HG02870 (cell line): ENCODE data around the gene DCLK2.
"Not testable (repeated sequence)": the region's sequence is repeated elsewhere in the genome, so short reads cannot be mapped to it uniquely, and the experiment has no call there.

ENCODE experiments used
- ATAC-seq: cut with Tn5 transposase; IDR thresholded peaks from one replicate; pipeline ENCODE4 v1.9.1; 2021; ENCODE audit warnings: mild to moderate bottlenecking, moderate library complexity; ENCODE audit not compliant: unreplicated experiment

DCLK2 gene

DNA sequence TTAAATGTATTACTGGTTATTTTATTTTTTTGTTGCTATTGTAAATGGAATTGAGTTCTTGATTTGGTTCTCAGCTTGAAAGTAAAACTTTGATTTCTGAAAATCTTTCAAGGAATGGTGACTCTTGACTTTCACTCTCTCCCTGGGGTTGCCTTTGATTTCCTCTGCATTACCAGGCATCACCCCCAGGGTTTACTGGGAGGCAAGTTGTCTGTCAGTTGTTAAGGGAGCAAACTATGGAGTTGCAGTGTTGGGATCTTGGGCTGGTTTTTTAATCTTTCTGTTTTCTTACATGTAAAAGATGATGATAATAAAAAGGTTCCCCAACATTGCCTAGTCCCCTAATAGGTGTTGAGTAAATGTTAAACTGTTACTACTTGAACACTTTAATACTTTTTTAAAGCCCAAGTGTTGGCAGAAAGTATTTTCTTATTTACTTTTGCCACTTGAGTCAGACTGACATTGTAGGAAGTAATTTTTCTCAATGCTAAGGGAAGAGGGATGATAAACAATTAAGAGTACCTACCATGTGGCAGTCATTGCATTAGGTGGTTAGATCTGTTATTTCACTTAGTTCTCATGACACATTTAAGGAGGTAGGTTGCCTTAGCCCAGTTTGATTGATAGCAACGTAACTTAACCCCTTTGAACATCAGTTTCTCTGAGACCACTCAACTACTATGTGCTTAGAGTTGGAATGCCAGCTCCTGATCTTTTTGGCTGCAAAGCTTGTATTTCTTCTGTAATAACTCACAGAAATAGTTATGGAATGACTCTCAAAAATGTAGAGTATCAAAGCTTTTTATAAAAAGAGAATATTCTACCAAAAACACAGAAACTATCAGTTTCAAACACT, 67.1 kb downstream of the DCLK2 start:
- no peak for ATAC-seq

GRCh38 chr4:150145946-150146340, 67.7 kb downstream of the DCLK2 start:
- ATAC-seq: no peak

- ATAC-seq: no peak
Measured at GRCh38 chr4:150149381-150149780, 71.1 kb downstream of the DCLK2 start.

GRCh38 chr4:150150629-150151062, 72.4 kb downstream of the DCLK2 start:
- ATAC-seq: no peak

DNA sequence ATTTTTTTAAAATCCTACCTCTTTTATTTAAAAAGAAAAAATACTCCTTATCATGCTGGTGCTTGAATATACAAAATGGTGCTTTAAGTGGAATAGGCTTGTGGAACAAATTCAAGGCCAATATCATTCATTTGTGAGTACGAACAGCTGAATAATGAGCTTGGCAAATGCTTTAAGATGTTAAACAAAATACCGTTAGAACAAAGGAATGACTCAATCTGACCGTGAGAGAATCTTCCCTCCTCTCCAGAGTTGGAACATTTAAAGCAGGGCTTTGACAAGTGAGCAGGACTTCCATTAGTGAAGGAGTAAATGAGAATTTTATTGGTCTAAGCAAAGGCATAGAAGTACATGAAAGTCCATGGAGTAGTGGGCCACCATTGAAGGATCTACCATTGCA, 74.5 kb downstream of the DCLK2 start:
- ATAC-seq: no peak

DNA sequence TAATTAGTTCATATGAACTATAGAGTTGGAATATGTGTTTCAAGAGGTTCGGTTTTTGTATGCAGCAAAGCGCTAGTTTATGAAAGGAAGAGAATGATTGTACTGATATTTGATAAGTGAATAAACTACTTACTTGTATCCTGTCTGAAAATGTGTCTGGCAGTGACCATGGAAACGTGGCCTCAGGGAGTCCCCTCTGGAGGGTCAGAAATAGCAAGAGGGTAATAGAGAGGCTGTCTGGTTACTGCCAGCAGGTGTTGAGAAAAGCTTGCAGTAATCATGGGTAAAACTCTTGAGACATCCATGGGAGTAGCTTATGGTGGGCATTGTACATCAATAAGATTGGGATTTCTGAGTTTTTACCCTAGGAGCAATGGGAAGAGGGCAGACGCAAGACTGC, 77.1 kb downstream of the DCLK2 start:
- ATAC-seq: no peak

DNA sequence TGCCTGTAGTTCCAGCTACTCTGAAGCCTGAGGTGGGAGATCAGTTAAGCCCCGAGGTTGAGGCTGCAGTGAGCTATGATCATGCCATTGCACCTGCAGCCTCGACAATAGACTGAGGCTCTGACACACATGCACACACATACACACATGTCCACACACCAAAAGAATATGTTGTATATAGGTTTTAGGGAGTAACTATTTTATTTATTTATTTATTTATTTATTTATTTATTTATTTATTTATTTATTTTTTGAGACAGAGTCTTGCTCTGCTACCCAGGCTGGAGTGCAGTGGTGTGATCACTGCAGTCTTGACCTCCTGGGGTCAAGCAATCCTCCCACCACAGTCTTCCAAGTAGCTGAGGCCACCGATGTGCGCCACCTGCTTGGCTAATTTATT, 78.3 kb downstream of the DCLK2 start:
- ATAC-seq: no peak

DNA sequence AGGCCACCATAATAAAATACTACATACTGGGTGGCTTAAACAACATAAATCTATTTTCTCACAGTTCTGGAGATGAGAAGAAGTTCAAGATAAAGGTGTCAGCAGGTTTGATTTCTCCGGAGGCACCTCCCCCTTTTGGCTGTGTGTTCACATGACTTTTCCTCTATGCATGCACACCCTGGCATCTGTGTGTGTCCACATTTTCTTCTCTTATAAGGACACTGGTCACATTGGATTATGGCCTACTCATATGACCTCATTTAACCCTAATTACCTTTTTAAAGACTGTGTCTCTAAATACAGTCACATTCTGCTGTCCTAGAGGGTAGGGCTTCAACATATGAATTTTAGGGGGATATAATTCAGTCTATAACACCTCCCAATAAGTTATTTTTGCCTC, 79.8 kb downstream of the DCLK2 start:
- no peak for ATAC-seq

GRCh38 chr4:150160473-150160872, 82.2 kb downstream of the DCLK2 start:
- ATAC-seq: no peak

GRCh38 chr4:150161109-150161508, 82.9 kb downstream of the DCLK2 start:
- no peak for ATAC-seq

GRCh38 chr4:150162020-150162419, 83.8 kb downstream of the DCLK2 start:
- ATAC-seq: not testable (repeated sequence)

DNA sequence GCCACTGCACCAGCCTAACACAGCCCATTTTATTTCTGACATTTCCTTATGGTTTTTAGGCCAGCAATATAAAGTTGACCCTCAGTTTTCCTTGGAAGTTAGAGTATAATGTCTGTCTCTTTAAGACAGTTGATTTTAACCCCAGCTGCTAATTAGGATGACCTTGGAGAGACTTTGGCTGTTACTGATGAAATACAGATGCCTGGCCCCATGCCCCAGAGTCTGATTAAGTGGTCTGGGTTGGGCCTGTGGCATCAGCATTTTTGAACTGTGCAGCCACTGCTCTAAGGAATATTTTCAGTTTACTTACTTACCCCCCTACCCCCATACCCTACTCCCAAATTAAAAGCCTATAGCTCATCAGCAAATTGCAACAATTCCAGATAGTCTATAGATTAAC, 85.8 kb downstream of the DCLK2 start:
- ATAC-seq: no peak

DNA sequence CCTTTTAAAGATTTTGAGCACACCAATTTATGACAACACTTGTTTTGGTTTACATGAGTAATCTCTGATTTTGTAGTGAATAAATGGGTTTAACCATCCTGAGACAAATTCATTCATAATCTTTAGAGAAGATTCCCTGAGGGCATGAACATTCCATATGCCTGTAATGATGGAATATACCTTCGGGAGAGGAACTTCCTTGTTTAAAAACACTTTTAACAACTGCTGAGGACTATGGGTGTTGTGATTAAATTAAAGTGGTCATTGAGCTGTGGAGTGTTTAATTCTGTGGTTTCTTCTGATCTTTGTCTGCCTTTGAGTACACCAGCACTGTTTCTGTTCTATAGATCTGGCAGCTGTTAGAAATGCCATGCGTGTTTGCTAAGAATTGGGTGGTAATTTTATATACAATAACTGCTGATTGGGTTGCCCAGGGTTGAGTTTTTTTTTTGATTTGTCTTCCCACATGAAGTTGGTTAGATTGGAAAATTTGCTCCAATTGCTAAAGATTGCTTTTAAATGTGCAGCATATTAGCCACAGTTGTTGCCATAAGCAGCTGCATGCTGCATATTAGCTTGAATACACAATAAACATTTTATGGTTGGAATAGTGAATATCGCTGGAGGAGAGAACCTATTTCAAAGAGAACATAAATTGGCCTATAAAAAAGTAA, 86.8 kb downstream of the DCLK2 start:
- ATAC-seq: no peak

DNA sequence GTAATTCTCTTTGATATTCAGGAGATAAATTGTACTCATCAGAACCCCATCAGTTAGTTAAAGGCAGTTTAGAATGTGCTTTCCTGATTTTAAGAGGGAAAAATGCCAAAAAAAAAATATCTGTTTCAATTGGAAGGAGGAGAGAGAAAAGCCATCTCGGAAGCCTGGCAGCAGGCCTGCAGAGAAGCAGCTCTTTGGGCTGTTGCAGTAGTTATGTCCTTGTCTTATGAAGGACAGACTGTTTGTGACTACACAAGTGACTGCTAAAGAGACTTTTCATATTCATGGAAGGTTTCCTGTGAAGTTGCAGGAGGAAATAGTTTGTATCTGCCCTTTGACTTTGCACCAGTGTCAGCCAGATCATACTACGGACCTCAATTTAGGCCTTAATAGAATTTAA, 88.8 kb downstream of the DCLK2 start:
- no peak for ATAC-seq

DNA sequence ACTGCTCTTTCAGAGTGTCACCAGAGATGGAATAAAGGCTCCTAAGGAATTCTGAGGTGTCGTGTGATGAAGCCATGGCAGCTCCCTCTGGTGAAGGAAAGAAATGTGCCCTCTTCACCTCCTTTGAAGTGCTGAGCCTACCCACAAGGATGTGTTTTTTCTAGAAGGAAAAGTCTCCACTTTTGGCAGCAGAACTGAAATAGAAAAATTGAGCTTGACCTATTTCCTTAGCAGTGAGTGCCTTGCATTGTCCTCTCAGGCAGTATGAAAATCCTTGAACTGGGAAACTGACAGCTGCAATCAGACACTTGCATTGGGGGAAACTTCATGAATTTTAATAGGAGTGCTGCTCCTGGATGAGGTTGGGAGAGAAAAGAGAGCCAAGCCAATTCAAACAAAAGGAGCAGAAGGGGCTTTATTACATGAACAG, 95.2 kb downstream of the DCLK2 start:
- ATAC-seq: no peak

DNA sequence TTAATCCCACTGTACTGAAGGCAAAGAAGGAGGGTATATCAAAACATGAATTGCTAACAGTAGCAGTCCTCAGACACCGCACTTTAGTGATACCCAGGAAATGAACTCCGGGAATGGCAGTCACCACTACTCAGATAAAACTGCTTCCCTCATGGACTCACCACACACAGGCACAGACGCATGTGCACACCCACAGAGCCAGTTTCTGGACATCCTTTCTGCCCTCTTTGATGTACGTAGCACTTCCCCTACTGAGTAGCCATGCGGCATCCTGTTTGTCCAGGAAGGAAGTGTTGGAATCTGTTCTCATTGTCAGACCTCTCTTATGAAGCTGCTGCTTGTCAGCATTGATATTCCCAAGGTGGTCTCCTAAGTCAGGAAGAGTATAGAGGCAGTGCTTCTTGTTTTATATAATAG, 95.7 kb downstream of the DCLK2 start:
- no peak for ATAC-seq

GRCh38 chr4:150176547-150176946, 98.3 kb downstream of the DCLK2 start:
- ATAC-seq: no peak

DNA sequence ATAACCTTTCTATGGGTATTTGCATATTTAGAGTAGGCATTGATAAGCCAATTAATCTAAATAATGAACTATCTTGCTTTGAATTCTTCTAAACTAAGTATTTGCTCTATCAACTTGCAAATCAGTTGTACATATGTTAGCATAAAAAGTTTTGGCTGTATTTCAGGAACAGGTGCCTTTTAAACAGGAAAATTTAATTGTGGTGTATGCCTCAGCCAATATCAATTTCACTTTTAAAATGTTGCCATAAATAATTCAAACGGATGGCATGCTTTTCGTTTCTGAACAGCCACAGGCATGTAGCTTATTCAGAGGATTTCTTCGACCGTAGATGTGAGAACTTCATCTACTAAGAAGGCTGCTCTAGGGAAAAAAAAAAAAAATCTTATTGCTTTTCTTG, 99.9 kb downstream of the DCLK2 start:
- ATAC-seq: no peak

DNA sequence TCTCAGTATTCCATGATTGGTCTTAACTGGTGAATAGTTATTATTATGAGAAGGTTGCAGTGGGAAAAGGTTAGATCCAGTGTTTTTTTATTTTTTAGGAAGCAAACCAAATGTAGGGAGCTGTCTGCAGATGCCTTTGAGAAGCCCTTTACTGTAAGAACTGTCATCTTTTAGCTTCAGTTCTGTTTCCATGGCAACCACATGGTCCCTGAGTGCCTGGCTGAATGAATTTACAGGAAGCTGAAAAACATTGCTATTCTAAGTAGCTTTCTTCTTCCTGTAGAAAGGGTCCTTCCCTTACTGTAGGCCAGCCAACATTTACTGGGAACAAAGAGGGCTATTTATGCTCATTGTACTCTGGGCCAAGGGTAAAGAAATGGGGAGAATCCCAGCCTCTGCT, 103.3 kb downstream of the DCLK2 start:
- ATAC-seq: no peak

DNA sequence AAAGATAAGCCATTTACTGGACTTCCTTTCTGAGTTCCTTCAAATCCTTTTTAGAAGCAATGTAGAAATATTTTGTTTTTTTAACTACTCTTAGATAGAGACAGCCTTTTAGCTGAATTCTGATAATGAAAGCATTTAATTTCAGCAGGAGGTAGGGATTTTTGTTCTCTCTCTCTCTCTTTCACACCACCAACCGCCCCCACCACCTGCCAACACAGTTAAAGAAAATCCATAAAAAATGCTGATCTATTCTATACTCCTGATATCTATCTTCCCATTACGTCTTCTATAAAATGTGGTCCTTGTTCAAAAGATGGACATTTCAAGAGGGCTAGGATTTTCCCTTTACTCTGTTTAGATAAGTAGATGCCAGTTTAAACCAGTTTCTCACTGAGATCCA, 104.5 kb downstream of the DCLK2 start:
- ATAC-seq: no peak

DNA sequence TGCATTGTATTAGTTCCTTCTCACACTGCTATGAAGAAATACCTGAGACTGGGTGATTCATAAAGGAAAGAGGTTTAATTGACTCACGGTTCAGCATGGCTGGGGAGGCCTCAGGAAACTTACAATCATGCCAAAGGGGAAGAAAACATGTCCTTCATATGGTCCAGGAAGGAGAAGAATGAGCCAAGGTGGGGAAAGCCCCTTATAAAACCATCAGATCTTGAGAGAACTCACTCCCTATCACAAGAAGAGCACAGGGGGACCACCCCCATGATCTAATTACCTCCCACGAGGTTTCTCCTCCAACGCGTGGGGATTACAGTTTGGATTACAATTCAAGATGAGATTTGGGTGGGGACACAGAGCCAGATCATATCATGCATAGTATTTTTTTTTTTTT, 106.8 kb downstream of the DCLK2 start:
- not testable (repeated sequence) for ATAC-seq

- no peak for ATAC-seq
Measured at GRCh38 chr4:150192986-150193385, 114.7 kb downstream of the DCLK2 start.
